HT-29 (cell line): ENCODE measurements around the gene SPTSSB. TPM values are rescaled to one million over a fixed set of nuclear protein-coding genes. Genes with fewer than 3 reads are reported as not detected.

Source experiments
- DNase-seq: peaks from one replicate; pipeline ENCODE4 v3.0.0-alpha.2; 2015; ENCODE audit warnings: low spot score
- total RNA-seq: library from RNA; depleted of rRNA; stranded (reverse); fragments of >200 nt; shearing (Covaris generic); gene quantifications from 2 replicates; pipeline ENCODE4 v1.2.3, GENCODE V29; 2014; rRNA removed

The SPTSSB gene, protein sequence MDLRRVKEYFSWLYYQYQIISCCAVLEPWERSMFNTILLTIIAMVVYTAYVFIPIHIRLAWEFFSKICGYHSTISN
- 0.33 and 0.52 TPM in 2 replicates for total RNA-seq

DNA sequence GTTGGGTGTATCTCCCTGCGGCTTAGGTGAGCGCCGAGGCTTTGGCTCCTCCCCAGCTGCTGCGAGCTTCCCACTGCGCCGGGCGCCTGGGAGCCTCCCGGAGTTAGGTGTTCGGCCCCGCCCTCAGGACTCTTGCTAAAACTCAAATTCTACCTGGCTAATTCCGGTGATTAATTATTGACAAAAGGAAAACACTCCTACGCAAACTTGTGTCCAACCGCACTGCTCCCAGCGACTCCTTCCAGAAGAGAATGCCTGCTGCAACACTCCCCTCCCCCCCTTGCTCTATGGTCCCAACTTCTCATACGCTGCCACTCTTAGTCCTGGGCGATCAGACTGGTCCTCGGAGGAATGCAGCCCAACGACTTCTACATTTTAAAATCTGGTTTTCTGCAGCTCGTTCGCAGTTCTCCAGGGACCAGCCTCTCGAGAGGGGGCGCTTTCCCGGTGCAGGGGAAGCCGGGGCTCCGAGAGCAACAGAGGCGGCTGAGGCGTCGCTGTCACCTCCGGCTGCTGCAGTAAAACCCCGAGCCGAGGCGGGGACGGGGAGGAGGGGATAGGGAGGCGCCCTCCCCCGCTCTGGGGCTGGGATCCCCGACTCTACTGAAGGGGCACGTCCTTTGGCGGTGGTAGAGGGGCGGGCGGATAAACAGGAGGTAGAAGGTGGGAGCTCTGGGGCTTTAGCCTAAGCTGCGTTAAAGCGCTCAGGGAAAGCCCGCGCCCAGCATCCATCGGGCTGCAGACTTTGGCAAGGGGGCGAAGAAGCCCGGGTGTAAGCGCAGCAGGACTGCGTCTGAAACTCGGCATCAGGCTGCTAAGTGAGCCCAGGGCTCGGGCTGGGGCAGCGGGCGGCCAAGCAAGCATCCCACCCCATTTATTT, at the start of gene SPTSSB:
TSS of gene SPTSSB (minus strand) at position 77 of the 880 bp plus-strand sequence. CDS start 25,194 bp downstream, outside the sequence.
- peak; percentile 87 for DNase-seq

DNA sequence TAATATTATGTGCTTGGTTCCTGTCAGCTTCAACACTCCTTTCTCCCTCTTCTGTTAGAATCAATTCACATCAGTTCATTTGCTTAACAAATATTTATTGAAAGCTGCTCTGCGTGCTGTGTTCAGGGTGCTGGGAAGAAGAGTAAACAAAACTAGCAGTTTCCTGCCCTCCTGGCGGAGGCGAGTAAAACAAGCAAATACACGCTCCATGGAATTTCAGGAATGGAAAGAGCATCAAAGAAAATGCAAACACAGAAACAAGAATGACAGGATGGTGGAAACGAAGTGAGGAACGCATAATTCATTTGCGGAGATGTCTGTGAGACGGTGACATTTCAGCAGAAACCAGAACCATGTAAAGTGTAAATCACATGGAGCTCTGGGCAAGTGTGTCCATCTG, 49.4 kb upstream of the SPTSSB start:
- peak; percentile 53 for DNase-seq

DNA sequence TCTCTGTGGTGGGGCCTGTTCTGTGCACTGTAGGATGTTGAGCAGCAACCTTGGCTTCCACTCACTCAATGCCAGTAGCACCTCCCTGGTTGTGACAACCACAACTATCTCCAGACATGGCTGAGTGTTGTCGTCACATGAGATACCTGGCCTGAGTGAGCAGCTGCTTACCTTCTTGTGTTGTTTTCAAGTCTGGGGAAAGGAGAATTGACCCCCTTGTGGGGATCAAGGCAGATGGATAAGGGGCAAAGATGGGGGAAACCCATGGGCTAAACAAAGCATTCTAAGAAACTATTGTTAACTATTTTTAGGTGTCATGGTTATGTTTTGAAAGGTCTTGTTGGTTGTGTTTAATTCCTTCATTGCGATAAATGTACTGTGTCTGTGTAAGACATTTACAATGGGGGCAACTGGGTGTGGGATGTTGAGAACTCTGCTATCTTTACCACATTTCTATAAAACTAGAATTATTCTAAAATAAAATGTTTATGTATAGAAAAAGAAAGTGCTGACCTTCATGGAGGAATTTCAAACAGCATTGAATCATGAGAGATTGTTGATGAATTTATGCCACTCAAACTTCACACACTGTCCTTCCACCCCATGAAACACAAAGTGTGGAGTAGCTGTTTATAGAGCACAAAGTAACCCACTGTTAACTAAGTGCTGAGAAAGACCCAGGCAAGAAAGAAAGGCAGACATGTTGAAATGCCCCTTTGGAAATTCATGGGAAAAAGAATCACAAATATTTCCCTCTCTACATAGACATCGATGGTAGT, 48.4 kb upstream of the SPTSSB start:
- no peak for DNase-seq

DNA sequence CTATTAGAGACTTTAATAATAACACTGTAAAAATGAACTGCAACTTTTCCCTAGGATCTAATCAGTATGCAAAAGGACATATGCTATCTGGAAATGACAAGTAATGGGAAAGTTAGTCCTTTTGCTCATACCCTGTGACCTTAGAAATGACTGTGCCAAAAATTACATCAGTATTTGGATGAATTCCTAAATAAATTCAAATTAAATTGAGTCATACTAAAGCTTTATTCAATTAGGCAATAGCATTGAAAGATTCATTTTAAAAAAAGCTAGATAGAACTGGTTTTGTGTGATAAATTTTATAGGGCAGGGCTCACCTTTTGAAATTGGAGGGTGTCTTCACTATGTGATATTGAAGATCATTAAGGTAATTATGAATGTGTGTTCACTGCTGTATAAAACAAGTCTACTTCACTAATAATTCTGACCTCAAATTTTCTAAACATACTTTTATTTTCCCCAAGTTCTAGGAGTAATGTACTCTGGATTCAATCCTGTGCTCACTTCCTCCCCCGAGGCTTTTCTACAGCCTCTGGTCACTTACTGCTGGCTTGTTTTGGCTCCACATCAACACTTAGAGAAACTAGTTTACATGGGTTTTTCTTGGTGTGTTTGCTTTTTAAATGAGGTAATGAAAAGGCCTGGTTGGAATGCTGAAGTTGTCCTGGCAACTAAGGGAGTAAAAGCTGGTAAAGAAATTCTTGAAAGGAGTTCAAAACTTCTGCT, 44.4 kb upstream of the SPTSSB start:
- DNase-seq: no peak

DNA sequence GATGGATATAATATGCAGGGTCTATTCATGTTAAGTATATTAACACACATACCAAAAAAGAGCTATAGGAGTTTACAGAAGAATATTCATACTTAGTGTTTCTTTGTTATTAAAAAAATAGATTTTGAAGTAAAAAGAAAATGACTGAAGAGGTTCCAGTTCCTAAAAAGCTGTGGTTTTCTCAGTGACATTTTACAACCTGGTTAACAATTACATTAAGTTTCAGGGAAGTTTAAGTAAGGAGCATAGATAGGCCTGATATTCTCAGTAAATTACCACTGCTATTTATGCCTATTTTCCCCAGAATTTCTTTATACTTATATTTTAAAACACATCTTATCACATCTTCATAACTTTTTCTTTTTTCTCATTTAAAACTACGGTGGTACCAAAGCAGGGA, 43.6 kb upstream of the SPTSSB start:
- no peak for DNase-seq

DNA sequence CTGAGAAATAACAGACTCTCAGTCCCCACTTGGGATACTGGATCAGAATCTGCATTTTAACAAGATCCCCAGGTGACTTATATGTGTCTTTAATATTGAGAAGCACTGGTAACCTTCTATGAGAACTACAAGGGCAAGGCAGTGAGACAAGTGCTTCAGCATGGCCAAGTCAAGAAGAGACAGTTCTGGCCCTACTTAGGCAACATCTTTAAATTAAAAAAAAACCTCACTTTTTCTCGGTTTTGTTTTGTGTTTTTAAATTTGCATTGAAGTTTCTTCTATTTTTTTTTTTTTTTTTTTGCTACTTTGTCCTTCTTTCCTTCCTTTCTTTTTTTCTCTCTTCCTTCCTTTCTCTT, 42.5 kb upstream of the SPTSSB start:
- DNase-seq: no peak

DNA sequence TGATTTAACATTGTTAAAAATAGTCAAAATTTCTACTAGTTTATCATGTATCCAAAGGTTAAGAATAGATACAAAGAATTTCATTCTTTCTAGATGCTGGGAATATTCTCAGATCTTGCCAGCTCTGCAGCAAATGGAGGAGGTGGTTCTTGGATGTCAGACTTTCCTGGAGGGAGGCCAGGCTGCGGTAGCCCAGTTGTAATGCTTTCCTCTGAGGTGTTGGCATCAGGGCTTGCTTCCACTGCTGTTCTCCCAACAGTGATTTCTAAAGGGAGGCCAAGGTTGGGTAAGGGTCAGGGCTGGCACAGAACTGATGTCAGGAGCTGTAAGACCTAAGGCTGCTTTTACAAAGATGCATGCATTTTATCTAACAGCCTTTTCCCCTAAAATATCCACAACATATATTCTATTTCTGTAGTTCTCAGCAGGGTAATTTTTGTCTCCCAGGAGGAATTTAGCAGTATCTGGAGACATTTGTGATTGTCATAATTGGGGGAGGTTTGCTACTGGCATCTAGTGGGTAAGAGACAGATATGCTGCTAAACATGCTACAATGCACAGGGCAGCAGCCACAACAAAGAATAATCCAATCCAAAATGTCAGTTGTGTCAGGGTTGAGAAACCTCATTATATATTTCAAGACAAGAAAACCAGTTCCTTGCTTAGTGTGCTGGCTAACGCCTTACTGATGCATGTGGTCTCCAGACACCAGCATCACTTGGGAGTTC, 42.0 kb upstream of the SPTSSB start:
- DNase-seq: no peak

DNA sequence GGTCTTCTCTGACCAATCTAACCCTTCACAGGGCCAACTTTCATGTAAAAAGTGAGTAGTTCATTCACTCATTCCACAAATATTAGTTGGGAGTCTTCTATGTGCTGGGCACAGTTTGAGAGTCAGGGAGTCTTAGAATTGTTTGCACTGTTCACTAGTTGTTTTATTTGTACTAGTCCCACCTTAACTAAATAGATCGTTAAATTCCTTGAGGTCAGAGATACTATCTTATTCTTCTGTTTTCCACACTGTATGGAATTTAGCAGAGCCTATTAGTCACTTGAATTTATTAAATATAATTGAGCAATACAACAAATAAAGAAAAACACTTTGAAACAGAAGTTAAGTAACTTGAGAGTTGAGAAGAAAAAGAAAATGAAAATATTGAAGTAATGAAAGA, 40.8 kb upstream of the SPTSSB start:
- DNase-seq: peak; percentile 82

DNA sequence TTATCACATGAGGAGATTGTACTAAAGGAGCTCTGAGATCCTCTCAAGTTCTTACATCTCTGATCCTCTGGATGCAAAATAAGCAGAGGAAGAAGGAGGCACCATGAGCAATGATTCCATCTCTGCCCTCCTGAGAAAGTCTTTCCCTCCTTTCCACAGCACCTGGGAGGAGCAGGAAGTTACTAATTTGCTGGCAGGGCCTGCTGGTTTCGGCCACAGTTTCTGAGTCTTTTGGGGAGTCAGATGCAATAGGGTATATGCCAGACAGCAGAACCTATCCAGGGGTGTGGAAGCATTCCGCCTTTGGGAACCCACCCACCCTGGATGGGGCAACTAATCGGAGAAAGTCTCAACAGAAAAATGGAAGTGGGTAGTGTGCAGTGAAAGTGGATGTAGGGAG, 38.5 kb upstream of the SPTSSB start:
- DNase-seq: peak; percentile 33

DNA sequence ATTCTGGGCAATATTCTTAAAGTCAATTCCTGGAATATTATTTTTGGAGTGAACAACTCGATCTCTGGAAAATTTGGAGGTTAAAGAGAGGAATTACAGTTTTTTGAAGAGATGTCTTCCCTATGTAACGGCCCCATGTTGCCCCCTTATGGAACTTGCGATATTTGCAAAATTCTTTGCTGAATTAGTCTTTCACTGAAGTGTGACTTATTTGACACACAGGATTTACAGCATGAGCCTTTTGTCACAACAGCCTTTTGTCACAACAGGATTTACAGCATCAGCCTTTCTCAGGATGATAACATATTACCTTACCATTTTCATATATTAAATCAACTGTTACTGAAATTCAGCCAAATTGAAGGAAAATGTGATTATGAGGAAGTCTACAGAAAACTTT, 37.8 kb upstream of the SPTSSB start:
- peak; percentile 77 for DNase-seq

DNA sequence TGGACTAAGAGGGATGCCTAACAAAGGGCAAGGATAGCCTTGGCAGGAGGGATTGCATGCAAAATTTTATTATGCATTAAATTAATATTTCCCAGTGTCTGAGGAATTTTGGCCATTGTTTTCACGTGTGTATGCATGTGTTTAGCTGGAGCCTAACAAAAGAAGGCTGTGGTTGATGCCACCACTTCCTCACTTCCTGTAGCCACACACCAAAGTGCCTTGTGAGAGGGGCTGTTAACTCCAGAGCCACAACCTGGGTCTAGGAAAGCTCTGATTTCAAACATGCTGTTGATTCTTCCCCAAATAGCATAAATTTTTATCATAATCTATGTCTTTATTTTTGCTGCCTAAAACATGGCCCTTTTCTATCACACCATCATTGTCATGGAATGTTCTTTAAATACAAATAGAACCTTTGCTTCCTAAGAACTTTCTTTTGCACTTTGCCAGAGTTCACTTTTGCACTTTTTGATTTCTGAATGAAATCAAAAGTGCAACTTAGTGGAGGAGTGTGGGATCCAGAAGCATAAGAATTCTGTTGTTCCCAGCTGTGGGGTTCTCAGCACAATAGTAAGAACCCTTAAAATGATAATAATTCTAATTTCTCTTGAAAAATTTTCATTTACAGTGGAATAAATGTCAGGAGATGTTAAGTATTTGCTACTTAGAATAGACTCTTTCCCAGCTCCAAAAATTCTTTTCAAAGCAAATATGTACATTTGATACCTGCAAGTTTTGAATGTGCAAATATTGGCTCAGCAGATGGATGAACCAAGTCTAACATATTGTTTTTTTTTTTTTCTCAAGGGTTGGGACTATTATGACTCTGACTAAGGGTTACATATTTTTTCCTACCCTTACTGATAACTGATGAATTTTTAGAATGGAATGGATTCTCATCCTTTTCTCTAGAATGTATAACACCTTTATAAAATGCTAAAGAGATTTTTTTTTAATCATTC, 35.6 kb upstream of the SPTSSB start:
- DNase-seq: no peak

DNA sequence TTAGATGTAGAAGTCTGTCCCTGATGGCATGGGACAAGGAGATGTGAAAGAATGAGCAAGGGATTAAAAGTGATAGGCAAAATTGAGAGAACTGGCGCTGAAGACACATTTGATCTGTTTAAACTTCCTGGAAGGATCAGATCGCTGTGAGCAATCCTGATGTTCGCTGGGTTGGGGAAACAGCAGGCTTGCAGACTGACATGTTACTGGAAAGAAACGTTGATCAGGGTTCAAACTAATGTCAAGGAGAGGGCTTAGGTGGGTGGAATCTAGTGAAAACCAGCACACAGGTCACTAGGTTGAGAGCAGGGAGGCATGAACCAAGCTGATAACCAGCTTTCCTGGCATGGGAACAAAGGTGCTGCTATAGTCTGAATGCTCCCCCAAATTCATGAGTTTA, 34.5 kb upstream of the SPTSSB start:
- DNase-seq: no peak

DNA sequence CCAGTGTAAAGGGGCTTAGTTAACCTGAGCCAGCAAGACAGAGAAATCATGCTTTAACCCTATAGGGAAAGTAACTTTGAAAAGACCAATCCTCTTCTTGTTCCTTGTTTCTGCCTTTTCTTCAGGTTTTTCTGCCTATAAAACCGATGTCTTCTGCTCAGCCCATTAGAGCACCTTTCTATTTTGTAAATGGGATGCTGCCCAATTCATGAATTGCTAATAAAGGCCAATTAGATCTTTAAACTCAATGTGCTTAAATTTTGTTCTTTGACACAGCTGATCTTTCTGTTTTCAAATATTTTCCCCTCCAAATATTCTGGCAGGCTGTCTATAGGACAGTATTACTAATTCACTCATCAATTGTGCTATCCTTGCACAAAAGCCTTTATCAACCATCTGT, 33.8 kb upstream of the SPTSSB start:
- DNase-seq: no peak

DNA sequence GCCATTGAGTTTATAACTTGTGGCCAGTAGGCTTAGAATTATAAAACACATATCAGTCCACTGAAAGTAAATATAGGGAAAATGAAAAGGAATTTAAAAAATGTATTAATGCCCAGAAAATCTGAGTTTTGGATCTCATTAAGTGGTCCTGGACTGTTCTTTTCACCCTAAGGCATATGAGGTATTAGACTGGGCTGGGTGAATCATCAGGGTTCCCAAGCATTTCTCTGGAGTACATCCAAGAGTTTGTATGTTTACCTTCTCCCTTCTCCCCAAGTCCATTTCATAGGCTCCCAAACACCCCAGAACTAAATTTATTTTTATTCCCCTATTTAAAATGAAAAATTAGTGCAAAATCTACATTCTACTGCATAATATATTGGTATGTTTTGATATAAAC, 31.9 kb upstream of the SPTSSB start:
- no peak for DNase-seq

DNA sequence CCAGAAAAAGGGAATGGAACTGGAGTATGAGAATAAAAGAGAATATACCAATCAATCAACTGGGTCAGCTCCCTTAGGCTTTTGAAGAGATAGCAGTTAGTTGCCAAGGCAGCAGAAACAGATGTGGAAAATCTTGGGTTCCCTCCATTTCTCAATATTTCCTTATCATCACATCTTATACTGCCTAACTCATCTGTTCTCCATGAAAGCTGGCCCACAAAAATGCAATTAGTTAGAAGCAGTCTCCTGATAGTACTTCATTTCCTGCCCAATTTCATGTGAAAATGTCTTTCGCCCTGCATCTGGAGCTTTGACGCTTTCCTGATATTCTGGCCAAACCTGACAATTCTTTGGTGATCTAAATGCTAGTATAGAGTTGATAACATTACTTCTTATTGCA, 30.1 kb upstream of the SPTSSB start:
- DNase-seq: no peak

DNA sequence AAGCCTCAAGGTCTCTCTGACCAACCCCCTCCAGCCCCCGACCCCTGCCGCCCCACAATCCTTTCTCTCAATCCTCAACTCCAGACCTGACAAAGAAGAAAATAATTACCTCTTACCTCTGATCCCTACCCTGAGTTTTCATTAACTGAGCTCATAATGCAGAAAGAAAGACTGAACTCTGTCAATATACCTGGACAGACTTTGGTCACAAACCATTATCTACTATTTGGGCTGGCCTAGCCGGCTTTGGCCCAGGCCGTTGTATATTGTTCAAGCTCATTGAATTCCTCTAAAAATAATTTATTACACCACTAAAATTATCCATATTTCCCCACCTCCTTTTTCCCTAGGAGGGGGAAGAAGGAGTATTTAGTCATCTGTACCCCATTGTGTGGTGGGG, 29.3 kb upstream of the SPTSSB start:
- no peak for DNase-seq

DNA sequence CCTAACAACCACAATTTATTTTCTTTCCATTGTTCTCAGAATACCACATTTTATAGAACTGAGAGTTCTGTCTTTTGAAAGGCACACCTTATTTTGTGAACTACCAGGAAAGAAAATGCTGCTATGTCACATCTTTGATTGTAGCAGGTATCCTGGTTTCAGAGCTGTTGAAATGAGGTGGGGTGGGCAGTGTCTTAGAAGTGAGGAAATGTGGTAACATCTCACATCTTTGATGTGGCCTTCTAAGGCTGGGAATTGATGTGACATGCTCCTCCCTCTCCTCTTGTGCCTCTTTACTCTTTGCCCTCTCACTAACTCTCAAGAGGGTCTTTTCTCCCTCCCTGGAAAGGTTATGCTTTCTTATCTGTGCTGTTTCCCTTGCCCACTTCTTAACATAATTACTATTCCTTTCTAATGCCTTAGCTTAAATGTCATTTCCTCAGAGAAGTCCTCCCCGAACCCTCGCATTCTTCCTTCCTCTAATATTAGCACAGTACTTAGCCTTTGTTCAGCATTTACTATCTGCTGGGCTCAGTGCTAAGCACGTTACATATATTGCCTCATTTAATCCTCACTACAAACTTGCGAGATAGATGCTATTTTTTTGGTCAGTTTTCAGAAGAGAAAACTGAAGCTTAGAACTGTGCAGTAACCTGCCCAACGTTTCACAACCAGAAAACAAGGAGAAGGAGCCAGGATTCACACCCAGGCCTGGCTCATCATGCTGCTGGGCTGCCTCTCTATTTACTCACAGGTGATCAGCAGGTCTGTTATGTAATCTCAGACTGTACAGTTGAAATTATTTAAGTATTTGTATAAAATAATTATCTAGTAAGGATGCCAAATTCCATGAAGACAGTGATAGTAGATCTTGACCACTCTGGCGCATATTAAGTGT, 24.0 kb upstream of the SPTSSB start:
- no peak for DNase-seq

DNA sequence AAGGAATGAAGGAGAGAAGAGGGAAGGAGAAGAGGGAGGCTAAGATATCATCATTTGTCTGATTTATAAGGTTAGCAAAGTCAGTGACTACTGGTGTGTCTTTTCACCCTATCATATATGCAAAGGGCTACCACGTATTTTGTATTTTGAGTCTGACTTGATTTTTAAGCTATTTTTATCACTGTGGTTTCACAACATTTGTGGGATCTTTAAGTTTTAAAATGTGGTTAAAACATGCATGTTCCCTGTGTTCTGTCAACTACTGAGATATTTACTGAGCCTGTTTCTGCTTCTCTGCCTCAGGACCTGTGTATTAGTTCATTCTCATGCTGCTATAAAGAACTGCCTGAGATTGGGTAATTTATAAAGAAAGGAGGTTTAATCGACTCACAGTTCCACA, 22.5 kb upstream of the SPTSSB start:
- DNase-seq: no peak

DNA sequence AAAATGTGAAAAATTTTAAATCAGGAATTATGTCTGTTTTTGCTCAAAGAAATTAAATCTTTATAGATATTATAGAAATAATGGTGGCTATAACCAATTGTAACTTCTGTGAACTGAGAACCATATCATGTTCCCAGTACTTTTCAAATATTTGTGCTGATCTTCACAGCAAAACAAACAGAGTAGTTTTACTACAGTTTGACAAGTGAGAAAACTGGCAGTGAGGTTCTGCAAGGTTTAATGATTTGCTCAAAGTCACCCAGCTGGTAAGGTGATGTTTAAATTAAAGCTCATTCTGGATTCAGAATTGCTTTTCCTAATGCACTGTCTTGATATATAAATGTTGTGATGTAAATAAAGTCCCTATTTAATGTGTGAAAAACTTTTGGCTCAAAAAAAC, 22.0 kb upstream of the SPTSSB start:
- peak; percentile 31 for DNase-seq
